Measurements from ENCODE around the gene ARVCF. TPM values are rescaled to one million over a fixed set of nuclear protein-coding genes. Genes with fewer than 3 reads are reported as not detected.

ARVCF gene
- total and polyA plus RNA-seq, 9 of the 15 experiments (the other 6 are each of a cell fraction or from before 2014, with no cell fraction given) = 0.03 to 97.4 (median 15.6) TPM

GRCh38 chr22:20057596-20058268, 41.1 kb upstream of the ARVCF start (continued):
- no peak for TF ChIP-seq JUND (IDR thresholded peaks at IDR 0.05; ENCODE audit: borderline replicate concordance, low read depth, low read length)
- no peak for TF ChIP-seq JUND (tag; IDR thresholded peaks at IDR 0.05; ENCODE audit: borderline replicate concordance, low read depth, low read length)
- no peak for TF ChIP-seq FOXP1 (CRISPR knock-in tag; IDR thresholded peaks at IDR 0.05)
- TF ChIP-seq POLR2AphosphoS2 (IDR thresholded peaks at IDR 0.05; ENCODE audit: low read length) = no peak
- TF ChIP-seq, protein P1, sequence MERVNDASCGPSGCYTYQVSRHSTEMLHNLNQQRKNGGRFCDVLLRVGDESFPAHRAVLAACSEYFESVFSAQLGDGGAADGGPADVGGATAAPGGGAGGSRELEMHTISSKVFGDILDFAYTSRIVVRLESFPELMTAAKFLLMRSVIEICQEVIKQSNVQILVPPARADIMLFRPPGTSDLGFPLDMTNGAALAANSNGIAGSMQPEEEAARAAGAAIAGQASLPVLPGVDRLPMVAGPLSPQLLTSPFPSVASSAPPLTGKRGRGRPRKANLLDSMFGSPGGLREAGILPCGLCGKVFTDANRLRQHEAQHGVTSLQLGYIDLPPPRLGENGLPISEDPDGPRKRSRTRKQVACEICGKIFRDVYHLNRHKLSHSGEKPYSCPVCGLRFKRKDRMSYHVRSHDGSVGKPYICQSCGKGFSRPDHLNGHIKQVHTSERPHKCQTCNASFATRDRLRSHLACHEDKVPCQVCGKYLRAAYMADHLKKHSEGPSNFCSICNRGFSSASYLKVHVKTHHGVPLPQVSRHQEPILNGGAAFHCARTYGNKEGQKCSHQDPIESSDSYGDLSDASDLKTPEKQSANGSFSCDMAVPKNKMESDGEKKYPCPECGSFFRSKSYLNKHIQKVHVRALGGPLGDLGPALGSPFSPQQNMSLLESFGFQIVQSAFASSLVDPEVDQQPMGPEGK (CRISPR knock-in tag; IDR thresholded peaks at IDR 0.05; ENCODE audit: borderline replicate concordance) = no peak
- no peak for TF ChIP-seq MAFG (tag; conservative IDR thresholded peaks at IDR 0.05)
- TF ChIP-seq NR2C1 (IDR thresholded peaks at IDR 0.05) = no peak
- TF ChIP-seq NR2C1 (tag; IDR thresholded peaks at IDR 0.05) = no peak
- TF ChIP-seq SAFB (IDR thresholded peaks at IDR 0.05; ENCODE audit: borderline replicate concordance, low read depth, low read length) = no peak
- no peak for TF ChIP-seq ZNF140 (CRISPR knock-in tag; IDR thresholded peaks at IDR 0.05)
- 0 out of 2 replicates have a peak, but pooled peaks have one; percentile 6 for TF ChIP-seq SMAD4 (CRISPR knock-in tag; conservative IDR thresholded peaks at IDR 0.05)
- no peak for TF ChIP-seq HIVEP1 (CRISPR knock-in tag; IDR thresholded peaks at IDR 0.05)
- no peak for TF ChIP-seq ZKSCAN1 (IDR thresholded peaks at IDR 0.05; ENCODE audit: low read depth, low read length)
- TF ChIP-seq GTF2E2 (tag; IDR thresholded peaks at IDR 0.05) = no peak
- 0 out of 2 replicates have a peak, but pooled peaks have one; percentile 55 for TF ChIP-seq ZBTB9 (CRISPR knock-in tag; IDR thresholded peaks at IDR 0.05)
- no peak for TF ChIP-seq NFIX (CRISPR knock-in tag; IDR thresholded peaks at IDR 0.05; ENCODE audit: low read depth)
- TF ChIP-seq, protein P2, sequence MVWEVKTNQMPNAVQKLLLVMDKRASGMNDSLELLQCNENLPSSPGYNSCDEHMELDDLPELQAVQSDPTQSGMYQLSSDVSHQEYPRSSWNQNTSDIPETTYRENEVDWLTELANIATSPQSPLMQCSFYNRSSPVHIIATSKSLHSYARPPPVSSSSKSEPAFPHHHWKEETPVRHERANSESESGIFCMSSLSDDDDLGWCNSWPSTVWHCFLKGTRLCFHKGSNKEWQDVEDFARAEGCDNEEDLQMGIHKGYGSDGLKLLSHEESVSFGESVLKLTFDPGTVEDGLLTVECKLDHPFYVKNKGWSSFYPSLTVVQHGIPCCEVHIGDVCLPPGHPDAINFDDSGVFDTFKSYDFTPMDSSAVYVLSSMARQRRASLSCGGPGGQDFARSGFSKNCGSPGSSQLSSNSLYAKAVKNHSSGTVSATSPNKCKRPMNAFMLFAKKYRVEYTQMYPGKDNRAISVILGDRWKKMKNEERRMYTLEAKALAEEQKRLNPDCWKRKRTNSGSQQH (CRISPR knock-in tag; IDR thresholded peaks at IDR 0.05) = no peak
- TF ChIP-seq HDAC3 (IDR thresholded peaks at IDR 0.05; ENCODE audit: borderline replicate concordance, partially characterized antibody) = no peak
- TF ChIP-seq TAF7 (tag; IDR thresholded peaks at IDR 0.05) = no peak
- TF ChIP-seq RAD21 (CRISPR knock-in tag; conservative IDR thresholded peaks at IDR 0.05 in 1 of 2, IDR thresholded peaks at IDR 0.05 in 1 of 2) = no peak; a peak in 1 of 4 replicates

All from K562 (cell line).